IMR-90 (cell line): Measurements from ENCODE around the gene MSANTD1.

ENCODE experiments used
- POLR2A ChIP-seq: IDR thresholded peaks from 2 replicates; pipeline ENCODE4 v1.6.1; 2012; ENCODE audit warnings: mild to moderate bottlenecking, low read depth, low read length
- TF ChIP-seq, protein P1 (sequence below): conservative IDR thresholded peaks from 2 replicates; pipeline ENCODE4 v1.5.1; 2012; ENCODE audit warnings: mild to moderate bottlenecking, low read depth, low read length, improper control_type of control experiment
- TF ChIP-seq, protein P2 (sequence below): fragments of 150-350 bp; IDR thresholded peaks from 2 replicates; pipeline ENCODE4 v1.6.1; 2016; ENCODE audit warnings: low read depth, mild to moderate bottlenecking, low read length, moderate library complexity, borderline replicate concordance

- TF ChIP-seq, protein P1, sequence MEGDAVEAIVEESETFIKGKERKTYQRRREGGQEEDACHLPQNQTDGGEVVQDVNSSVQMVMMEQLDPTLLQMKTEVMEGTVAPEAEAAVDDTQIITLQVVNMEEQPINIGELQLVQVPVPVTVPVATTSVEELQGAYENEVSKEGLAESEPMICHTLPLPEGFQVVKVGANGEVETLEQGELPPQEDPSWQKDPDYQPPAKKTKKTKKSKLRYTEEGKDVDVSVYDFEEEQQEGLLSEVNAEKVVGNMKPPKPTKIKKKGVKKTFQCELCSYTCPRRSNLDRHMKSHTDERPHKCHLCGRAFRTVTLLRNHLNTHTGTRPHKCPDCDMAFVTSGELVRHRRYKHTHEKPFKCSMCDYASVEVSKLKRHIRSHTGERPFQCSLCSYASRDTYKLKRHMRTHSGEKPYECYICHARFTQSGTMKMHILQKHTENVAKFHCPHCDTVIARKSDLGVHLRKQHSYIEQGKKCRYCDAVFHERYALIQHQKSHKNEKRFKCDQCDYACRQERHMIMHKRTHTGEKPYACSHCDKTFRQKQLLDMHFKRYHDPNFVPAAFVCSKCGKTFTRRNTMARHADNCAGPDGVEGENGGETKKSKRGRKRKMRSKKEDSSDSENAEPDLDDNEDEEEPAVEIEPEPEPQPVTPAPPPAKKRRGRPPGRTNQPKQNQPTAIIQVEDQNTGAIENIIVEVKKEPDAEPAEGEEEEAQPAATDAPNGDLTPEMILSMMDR = no peak
- TF ChIP-seq POLR2A = no peak
- TF ChIP-seq, protein P2, sequence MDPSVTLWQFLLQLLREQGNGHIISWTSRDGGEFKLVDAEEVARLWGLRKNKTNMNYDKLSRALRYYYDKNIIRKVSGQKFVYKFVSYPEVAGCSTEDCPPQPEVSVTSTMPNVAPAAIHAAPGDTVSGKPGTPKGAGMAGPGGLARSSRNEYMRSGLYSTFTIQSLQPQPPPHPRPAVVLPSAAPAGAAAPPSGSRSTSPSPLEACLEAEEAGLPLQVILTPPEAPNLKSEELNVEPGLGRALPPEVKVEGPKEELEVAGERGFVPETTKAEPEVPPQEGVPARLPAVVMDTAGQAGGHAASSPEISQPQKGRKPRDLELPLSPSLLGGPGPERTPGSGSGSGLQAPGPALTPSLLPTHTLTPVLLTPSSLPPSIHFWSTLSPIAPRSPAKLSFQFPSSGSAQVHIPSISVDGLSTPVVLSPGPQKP = no peak
Measured at GRCh38 chr4:3244002-3244401, 5.0 kb upstream of the MSANTD1 start.
